Sigmoid colon (tissue), 3 donors: Measurements from ENCODE around the gene KLK10.

Experiments
- POLR2A ChIP-seq, 2 donors: fragments of 450-650 bp; IDR thresholded peaks; one replicate each; pipeline ENCODE4 v1.6.1; 2016; ENCODE audit warnings: antibody characterized with exemption in 2 of 2, mild to moderate bottlenecking in 2 of 2, moderate library complexity in 2 of 2
- TF ChIP-seq, protein P1 (sequence below), 4 experiments: fragments of 450-650 bp in 3 of 4; fragments of 200-600 bp in 1 of 4; IDR thresholded peaks; one replicate each; pipeline ENCODE4 v1.5.1; 2016 to 2019; ENCODE audit warnings: antibody characterized with exemption in 4 of 4, mild to moderate bottlenecking in 3 of 4, moderate library complexity in 2 of 4

DNA sequence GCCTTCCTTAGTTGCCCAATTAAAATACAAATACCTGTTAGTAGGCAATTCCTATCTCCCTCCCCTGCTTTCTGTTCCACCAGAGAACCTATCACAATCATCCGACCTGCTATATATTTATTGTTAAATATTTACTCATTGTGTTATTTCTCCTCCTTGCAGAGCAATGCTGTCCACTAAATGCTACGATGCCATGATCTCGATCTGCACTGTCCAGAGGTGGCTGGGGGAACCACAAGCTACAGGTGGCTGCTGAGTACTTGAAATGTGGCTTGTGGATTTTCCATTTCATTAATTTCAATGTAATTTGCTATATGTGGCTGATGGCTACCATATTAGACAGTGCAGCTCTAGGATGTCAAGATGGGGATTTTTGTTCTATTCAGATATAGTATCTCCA lies 55.2 kb downstream of the KLK10 start:
- TF ChIP-seq, protein P1, sequence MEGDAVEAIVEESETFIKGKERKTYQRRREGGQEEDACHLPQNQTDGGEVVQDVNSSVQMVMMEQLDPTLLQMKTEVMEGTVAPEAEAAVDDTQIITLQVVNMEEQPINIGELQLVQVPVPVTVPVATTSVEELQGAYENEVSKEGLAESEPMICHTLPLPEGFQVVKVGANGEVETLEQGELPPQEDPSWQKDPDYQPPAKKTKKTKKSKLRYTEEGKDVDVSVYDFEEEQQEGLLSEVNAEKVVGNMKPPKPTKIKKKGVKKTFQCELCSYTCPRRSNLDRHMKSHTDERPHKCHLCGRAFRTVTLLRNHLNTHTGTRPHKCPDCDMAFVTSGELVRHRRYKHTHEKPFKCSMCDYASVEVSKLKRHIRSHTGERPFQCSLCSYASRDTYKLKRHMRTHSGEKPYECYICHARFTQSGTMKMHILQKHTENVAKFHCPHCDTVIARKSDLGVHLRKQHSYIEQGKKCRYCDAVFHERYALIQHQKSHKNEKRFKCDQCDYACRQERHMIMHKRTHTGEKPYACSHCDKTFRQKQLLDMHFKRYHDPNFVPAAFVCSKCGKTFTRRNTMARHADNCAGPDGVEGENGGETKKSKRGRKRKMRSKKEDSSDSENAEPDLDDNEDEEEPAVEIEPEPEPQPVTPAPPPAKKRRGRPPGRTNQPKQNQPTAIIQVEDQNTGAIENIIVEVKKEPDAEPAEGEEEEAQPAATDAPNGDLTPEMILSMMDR (IDR thresholded peaks at IDR 0.05) = no peak
- no peak for TF ChIP-seq POLR2A (IDR thresholded peaks at IDR 0.05)
